ENCODE measurements around the gene COL13A1. TPM values are rescaled to one million over a fixed set of nuclear protein-coding genes. Genes with fewer than 3 reads are reported as not detected.

Gene COL13A1
- polyA plus RNA-seq, 1 experiment, result 11.9 TPM

GRCh38 chr10:69955897-69956740 lies 154.4 kb downstream of the COL13A1 start:
- TF ChIP-seq, protein P1, sequence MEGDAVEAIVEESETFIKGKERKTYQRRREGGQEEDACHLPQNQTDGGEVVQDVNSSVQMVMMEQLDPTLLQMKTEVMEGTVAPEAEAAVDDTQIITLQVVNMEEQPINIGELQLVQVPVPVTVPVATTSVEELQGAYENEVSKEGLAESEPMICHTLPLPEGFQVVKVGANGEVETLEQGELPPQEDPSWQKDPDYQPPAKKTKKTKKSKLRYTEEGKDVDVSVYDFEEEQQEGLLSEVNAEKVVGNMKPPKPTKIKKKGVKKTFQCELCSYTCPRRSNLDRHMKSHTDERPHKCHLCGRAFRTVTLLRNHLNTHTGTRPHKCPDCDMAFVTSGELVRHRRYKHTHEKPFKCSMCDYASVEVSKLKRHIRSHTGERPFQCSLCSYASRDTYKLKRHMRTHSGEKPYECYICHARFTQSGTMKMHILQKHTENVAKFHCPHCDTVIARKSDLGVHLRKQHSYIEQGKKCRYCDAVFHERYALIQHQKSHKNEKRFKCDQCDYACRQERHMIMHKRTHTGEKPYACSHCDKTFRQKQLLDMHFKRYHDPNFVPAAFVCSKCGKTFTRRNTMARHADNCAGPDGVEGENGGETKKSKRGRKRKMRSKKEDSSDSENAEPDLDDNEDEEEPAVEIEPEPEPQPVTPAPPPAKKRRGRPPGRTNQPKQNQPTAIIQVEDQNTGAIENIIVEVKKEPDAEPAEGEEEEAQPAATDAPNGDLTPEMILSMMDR (IDR thresholded peaks at IDR 0.05; ENCODE audit: insufficient read depth, low read depth, low read length), result no peak
- H3K27me3 ChIP-seq (ENCODE audit: control insufficient read depth, insufficient read depth, low read length), result no peaks in the 10 kb centered on the region
- no peaks in the 10 kb centered on the region; the same call in 1 of the 2 replicates for H3K36me3 ChIP-seq (ENCODE audit: control insufficient read depth, insufficient read depth, low read length)
- no peak overlapping the region for H3K4me3 ChIP-seq (ENCODE audit: low read depth, low read length)
- CTCF ChIA-PET, result interaction anchor here (2.8 to 3.2 kb wide), 2 partner anchors 10 to 169 kb away, joined by 15 to 24 read pairs; no protein-coding TSS in a partner anchor
- DNase-seq (ENCODE audit: low read depth), result no peak
- POLR2A ChIA-PET, result no interaction called here

DNA sequence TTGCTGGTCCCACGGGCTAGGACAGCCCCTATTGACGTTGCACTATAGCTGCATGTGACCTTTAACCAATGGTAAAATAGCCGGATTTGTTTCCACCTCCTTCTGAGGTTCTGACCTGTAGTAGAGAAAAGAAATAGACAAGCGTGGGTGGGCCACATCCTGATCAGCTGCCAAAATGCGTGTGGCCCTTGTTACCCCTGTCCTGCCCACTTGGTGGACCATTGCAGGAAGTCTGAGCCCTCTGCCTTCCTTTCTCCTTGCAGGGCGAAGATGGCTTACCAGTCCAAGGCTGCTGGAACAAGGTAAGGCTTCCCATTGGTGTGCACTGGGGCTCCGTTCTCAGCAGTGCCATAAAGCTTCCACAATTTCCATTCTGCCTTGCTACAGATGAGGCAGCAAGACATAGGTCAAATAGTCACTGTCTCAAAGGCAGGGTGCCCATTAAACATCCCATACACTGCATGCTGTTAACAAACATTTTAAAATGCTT lies 155.1 kb downstream of the COL13A1 start:
- Histone ChIP-seq H3K4me3 (ENCODE audit: low read depth, low read length) (no peak overlapping the region), H3K36me3 (ENCODE audit: control insufficient read depth, insufficient read depth, low read length) (no peaks in the 10 kb centered on the region; the same call in 1 of the 2 replicates), H3K27me3 (ENCODE audit: control insufficient read depth, insufficient read depth, low read length) (no peaks in the 10 kb centered on the region)
- ChIA-PET POLR2A (no interaction called here), CTCF (interaction anchor here (3.2 to 4.2 kb wide), 3 partner anchors 11 to 169 kb away, joined by 24 to 51 read pairs (median 33); no protein-coding TSS in a partner anchor)
- DNase-seq (ENCODE audit: low read depth), result no peak
- TF ChIP-seq, protein P1 (IDR thresholded peaks at IDR 0.05; ENCODE audit: insufficient read depth, low read depth, low read length), result no peak

DNA sequence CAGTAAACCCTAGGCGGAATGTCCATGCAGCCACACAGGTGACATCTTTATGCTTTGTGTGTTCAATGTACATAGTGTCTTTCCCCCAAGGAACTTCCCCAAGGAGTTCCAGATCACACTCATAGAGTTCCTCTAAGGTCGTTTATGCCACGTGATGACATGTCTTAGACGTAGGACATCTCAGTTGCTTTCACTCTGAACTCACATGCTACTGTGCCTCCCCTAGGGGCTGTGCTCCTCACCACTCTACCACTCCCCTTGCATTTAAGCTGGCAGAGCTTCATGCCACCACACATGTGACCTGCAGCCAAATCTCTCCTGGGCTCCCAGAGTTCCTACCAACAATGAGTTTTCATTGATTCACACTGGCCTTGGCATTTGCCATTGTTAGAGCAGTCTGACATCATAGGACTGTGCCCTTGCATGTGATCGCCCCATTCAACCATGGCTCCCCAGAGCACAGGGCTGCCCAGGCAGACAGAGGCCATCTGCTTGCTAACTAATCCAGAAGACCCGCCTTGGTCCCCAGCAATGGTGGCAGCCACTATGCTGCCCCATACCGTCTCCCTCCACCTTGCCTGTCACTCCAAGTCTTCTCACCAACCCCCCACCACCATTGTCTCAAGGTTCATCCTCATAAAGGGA lies 155.7 kb downstream of the COL13A1 start:
- ChIA-PET CTCF (interaction anchor here (0.5 to 4.2 kb wide), 27 partner anchors 8 to 443 kb away, joined by 3 to 51 read pairs (median 4); no protein-coding TSS in a partner anchor), POLR2A (no interaction called here)

GRCh38 chr10:69957886-69958555 lies 156.3 kb downstream of the COL13A1 start:
- ChIA-PET CTCF (interaction anchor here (0.5 to 4.2 kb wide), 42 partner anchors 8 to 443 kb away, joined by 3 to 51 read pairs (median 4); partner anchors contain the start of gene TYSND1), POLR2A (no interaction called here)
- H3K27me3 ChIP-seq (ENCODE audit: control insufficient read depth, insufficient read depth, low read length), result no peaks in the 10 kb centered on the region; the same call in 1 of the 2 replicates
- no peak for DNase-seq (ENCODE audit: low read depth)
- TF ChIP-seq, protein P1 (IDR thresholded peaks at IDR 0.05; ENCODE audit: insufficient read depth, low read depth, low read length), result peak; percentile 91
- no peak overlapping the region for H3K4me3 ChIP-seq (ENCODE audit: low read depth, low read length)
- H3K36me3 ChIP-seq (ENCODE audit: control insufficient read depth, insufficient read depth, low read length), result no peaks in the 10 kb centered on the region; the same call in 1 of the 2 replicates

More for the DNA sequence above, 155.7 kb downstream of the COL13A1 start:
- Histone ChIP-seq H3K4me3 (ENCODE audit: low read depth, low read length) (no peak overlapping the region), H3K27me3 (ENCODE audit: control insufficient read depth, insufficient read depth, low read length) (no peaks in the 10 kb centered on the region), H3K36me3 (ENCODE audit: control insufficient read depth, insufficient read depth, low read length) (no peaks in the 10 kb centered on the region; the same call in 1 of the 2 replicates)
- DNase-seq (ENCODE audit: low read depth), result no peak
- TF ChIP-seq, protein P1 (IDR thresholded peaks at IDR 0.05; ENCODE audit: insufficient read depth, low read depth, low read length), result no peak

All from BJ (cell line).